Measurements from ENCODE around the gene EPHA7.

GRCh38 chr6:93403390-93403789 lies 16.0 kb downstream of the EPHA7 start:
- TF ChIP-seq, protein P1, sequence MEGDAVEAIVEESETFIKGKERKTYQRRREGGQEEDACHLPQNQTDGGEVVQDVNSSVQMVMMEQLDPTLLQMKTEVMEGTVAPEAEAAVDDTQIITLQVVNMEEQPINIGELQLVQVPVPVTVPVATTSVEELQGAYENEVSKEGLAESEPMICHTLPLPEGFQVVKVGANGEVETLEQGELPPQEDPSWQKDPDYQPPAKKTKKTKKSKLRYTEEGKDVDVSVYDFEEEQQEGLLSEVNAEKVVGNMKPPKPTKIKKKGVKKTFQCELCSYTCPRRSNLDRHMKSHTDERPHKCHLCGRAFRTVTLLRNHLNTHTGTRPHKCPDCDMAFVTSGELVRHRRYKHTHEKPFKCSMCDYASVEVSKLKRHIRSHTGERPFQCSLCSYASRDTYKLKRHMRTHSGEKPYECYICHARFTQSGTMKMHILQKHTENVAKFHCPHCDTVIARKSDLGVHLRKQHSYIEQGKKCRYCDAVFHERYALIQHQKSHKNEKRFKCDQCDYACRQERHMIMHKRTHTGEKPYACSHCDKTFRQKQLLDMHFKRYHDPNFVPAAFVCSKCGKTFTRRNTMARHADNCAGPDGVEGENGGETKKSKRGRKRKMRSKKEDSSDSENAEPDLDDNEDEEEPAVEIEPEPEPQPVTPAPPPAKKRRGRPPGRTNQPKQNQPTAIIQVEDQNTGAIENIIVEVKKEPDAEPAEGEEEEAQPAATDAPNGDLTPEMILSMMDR (IDR thresholded peaks at IDR 0.05), result no peak
- TF ChIP-seq POLR2A (IDR thresholded peaks at IDR 0.05), result no peak
